Upper lobe of left lung (tissue), 4 donors: ENCODE data around the gene CDH12.

ENCODE experiments used
- EP300 ChIP-seq, 4 donors: sonication (generic); formaldehyde crosslinking; IDR thresholded peaks; one replicate each; pipeline ENCODE4 v1.5.1; 2017; ENCODE audit warnings: antibody characterized with exemption in 4 of 4, control low read depth in 2 of 4
- POLR2A ChIP-seq, 4 donors: fragments of 450-650 bp; IDR thresholded peaks; one replicate each; pipeline ENCODE4 v1.5.1; 2016 to 2017; ENCODE audit warnings: antibody characterized with exemption in 4 of 4, mild to moderate bottlenecking in 2 of 4
- POLR2AphosphoS5 ChIP-seq, 2 donors: sonication (generic); formaldehyde crosslinking; IDR thresholded peaks; one replicate each; pipeline ENCODE4 v1.5.1; 2017; ENCODE audit warnings: antibody characterized with exemption in 2 of 2
- TF ChIP-seq, protein P1 (sequence below), 6 experiments: fragments of 450-650 bp in 4 of 6; fragments of 200-600 bp in 2 of 6; sonication (generic) in 2 of 6; IDR thresholded peaks; one replicate each; pipeline ENCODE4 v1.5.1; 2016 to 2019; ENCODE audit warnings: antibody characterized with exemption in 6 of 6

DNA sequence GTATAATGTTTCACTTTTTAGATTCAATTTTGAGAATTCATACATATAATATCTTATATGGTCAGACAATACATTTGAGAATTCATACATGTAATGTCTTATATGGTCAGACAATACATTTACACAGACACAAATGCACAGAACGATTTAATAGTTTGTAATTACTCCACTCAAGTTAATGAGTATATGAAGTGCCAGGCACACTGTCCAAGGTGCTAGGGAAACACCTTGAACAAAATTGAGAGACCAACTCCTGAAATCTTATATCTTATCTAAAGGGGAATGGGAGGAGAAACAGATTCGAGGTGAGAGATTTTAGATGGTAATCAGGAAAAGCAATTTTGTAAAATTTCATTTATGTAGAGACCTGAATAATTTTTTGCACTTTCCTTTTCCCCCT lies 994.7 kb downstream of the CDH12 start:
- TF ChIP-seq POLR2A (IDR thresholded peaks at IDR 0.05) (no peak), EP300 (IDR thresholded peaks at IDR 0.05) (no peak), POLR2AphosphoS5 (IDR thresholded peaks at IDR 0.05) (no peak)
- TF ChIP-seq, protein P1, sequence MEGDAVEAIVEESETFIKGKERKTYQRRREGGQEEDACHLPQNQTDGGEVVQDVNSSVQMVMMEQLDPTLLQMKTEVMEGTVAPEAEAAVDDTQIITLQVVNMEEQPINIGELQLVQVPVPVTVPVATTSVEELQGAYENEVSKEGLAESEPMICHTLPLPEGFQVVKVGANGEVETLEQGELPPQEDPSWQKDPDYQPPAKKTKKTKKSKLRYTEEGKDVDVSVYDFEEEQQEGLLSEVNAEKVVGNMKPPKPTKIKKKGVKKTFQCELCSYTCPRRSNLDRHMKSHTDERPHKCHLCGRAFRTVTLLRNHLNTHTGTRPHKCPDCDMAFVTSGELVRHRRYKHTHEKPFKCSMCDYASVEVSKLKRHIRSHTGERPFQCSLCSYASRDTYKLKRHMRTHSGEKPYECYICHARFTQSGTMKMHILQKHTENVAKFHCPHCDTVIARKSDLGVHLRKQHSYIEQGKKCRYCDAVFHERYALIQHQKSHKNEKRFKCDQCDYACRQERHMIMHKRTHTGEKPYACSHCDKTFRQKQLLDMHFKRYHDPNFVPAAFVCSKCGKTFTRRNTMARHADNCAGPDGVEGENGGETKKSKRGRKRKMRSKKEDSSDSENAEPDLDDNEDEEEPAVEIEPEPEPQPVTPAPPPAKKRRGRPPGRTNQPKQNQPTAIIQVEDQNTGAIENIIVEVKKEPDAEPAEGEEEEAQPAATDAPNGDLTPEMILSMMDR (IDR thresholded peaks at IDR 0.05): no peak
